Glomerular endothelial cell (primary cell): ENCODE data around the gene LRRC53. TPM values are rescaled to one million over a fixed set of nuclear protein-coding genes. Genes with fewer than 3 reads are reported as not detected.

Experiments
- DNase-seq: peaks from one replicate; pipeline ENCODE4 v3.0.0-alpha.2; 2011; ENCODE audit warnings: low read depth, low spot score; ENCODE audit errors: extremely low read depth
- total RNA-seq: library from RNA; depleted of rRNA; stranded (reverse); fragments of >200 nt; gene quantifications from 2 replicates; pipeline ENCODE4 v1.2.3, GENCODE V29; 2015

The LRRC53 gene, protein sequence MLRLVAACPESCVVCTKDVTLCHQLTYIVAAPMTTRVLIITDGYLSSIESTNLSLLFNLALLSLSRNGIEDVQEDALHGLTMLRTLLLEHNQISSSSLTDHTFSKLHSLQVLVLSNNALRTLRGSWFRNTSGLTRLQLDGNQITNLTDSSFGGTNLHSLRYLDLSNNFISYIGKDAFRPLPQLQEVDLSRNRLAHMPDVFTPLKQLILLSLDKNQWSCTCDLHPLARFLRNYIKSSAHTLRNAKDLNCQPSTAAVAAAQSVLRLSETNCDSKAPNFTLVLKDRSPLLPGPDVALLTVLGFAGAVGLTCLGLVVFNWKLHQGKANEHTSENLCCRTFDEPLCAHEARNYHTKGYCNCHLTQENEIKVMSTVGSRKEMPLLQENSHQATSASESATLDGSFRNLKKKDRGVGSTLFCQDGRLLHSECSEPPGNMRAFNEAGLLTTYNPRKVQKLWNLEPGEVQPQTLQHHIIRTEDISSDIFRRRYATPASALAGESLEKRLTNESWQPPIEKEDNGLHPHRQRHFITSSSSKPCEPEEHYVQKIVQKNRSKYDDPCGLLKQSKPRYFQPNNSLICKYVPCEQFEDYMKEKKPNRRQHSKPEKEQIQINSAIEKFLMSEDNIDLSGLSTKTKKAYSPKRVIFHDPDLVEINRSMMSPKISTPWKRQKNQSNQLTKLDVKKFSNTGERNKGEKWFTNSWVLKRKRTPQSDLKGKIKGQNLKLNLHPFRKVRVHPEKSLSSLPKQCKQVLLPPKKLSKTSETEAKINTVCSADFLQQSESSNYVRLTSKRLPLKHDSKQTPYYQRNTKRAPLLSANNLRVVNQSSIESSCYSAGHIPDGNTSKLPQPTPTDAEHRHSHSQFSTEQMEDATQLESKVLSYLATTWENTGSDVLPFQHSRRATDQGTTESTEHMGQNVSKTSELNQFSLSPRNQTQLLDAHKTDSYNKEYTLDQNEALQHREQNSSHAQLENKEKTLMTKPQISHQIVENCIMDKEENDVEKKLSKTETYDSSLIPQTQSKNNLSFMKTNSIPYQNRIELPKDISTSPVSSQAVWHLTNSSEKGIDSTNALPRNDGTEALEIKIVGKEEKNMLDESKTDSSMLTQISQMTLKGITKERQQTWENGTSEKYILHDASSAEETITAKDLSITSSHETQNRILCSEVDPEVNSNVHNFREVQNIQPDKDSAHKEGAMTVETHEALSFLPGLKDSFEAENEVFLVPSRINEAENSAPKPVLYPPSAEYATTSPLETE
- total RNA-seq: not detected in 2 replicates

DNA sequence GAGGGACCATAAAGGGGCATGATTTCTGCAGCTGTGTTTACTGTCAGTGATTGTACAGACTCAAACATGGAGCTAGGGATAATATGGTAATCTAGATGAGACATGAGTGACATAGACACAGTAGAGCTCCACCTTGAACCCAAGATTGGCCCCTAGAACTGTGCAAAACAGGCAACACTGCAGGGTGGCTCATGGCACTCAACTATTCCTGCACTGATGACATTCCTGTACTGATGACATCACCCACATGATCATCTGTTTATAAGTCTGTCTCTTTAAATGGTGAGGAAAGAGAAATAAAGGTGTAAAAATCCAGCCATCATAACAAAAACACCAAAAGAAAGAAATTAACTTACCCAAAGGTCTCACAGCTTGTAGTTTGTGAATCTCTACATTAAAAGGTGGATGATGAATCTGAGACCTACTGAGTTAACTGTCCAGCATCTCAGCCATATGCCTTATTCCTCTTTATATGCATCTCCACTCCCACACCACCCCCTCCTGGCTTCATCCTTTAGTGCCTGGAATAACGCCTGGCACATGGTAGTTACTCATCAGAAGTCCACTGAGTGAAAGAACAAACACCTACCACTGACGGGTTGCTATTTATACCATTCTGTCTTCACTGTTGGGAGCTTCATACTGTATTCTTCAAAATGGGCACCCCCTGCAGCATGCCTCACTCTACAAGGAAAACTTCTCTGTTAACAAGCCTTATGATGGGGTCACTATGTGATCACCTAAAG is at the start of gene LRRC53:
LRRC53 (minus strand) TSS at position 442 of the 746 bp plus-strand sequence. CDS start 29,262 bp downstream, outside the sequence.
- no peak for DNase-seq

DNA sequence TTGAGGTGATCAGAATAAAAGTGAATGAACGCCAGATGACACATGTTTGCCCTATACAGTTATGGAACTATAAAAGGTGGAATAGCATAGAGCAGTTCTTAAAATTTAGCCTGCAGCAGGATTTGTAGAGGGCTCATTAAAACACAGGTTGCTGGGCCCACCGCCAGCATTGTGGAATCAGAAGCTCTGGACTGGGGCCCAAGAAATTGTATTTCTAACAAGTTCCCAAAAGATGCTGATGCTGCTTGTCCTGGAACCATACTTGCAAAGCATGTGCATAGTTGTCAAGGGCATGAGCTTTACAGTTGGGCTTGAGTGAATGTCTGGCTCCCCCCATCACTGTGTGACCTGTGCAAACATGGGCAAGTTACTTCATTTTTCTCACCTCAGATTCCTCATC is 37.5 kb upstream of the LRRC53 start:
- no peak for DNase-seq

DNA sequence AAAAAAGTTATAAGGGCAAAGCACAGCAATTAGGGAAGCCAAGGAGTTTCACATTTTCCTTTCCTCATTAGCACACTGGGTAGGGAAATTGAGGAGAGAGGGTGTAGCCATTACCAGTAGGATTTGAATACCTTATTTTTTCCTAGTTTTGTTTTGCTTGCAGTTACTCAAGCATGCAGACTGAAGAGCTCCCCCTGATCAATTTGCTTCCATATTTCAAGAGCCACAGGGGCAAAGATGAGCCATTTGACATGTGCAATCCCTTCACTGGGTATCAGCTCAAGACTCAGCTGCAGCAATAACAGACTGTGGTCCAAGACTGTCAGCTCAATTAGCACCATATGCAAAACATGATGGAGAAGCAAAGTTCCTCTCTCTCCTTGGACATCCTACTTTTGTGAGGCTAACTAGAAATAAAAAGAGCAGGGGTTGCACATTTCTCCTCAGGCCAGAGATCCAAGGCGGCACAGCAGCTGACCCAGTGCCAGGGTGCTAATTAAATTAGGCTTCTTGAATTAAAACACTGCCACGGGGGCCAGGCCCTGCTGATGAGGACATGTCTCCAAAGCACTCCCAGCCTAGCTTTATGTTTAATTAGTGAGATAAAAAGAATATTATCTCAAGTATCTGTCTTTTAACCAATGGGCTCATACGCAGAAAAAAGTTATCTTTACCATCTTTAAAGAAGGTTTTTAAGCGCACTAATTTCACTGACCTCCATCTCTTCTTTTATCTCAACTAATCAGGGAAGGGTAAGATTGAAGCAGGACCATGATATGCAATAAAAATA is 36.7 kb upstream of the LRRC53 start:
- no peak for DNase-seq

DNA sequence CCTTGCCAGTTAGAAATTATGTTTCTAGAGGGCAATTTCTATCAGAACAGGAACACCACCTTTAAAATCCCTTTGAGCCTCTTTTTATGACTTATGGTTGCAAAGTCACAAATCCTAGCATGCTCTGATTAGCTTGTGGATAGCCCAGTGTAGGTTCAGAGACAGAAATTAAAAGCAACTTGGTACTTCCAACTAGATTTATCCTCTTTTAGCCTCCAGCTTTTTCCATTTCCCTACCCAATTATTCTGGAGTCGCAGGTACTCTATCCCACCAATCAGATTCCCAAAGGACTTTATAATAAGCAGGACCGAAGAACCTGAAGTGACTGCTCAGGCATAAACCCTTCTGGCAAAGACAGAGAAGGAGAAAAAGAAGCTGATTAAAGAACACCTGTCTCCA is 33.4 kb upstream of the LRRC53 start:
- DNase-seq: no peak

DNA sequence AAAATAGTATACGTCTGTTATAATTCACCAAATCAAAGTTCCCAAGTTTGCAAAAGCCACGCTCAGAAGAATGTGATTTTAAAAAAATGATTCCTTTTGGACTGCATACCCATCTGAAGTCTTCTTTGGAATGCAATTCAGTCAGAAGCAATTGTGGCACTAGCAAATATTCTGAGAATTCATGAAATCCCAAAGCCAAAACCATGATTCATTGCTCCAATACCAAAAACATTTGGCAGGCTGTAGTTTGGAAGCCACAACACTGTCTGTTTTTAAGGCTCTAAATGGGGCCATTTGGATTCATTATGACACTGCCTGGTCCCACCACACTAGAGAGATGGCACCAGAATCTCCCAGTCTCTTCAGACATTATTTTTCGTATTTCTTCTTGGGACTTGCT is 21.8 kb upstream of the LRRC53 start:
- DNase-seq: no peak

DNA sequence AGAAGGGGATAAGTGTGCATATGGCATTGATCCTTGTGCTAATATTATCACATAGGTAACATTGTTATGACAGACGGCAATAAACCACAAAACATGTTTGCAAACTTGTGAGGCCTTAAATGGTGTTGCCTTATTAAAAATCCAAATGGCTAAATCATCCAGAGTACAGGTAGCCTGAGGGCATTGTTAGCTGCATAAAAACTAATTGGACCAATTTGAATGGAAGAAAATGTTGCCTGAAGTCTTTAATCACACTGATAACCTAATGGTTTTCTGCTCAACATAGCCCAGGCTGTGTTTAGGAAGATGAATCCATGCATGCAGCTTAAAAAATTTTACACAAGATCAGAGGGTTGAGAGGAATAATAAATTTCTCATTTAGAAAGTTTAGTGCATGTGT is 19.4 kb upstream of the LRRC53 start:
- DNase-seq: no peak

DNA sequence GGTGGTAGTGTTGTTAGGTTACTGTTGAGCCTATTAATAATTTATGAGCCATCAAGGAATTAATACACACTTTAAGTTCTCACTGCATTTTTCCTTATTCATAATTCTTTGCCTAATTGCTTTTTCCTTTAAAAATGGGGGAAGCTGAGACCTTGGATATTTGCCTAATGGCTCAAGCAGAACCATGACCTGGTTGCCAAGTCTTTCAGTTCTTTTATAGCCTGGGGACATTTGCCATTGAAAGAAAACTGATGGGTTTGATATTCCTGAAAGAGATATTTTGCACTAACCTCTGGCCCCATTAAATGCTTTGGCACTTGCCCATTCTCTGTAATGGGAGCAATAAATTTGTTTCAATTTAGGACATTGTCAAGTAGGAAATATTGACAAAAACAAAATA is 18.5 kb upstream of the LRRC53 start:
- DNase-seq: no peak

DNA sequence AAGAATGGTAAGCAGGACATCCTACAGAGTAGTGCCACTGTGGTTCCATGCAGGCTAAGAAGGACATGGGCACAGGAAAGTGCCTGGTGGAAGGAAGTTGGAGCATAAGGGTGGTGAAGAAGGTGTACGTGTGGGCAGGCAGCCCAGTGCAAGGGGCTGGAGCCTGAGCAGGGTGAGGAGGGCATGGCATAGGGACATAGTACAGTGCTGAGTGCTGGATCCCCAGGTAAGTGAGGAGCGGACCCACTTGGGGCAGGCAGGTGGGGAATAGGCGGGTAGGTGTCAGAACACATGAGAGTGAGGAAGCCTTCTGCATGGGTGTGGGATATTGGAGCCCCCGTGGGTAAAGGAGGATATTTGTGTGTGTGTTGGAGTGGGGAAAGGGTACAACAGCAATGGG is 15.7 kb upstream of the LRRC53 start:
- no peak for DNase-seq

DNA sequence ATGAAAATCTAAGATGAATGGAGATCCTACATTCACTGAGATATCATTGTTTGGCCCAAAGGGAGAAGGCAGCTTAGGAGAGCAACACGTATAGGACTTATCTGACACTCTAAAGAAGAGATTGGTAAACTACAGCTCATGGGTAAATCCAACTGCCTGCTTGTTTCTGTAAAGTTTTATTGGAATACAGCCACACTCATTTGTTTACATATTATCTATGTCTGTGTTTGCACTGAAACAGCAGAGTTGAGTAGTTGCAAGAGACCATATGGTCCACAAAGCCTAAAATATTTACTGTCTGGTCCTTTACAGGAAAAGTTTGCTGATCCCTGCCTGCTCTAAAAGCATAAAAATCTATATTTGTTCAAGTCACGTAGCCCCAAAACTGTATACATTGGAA is 14.3 kb upstream of the LRRC53 start:
- no peak for DNase-seq

DNA sequence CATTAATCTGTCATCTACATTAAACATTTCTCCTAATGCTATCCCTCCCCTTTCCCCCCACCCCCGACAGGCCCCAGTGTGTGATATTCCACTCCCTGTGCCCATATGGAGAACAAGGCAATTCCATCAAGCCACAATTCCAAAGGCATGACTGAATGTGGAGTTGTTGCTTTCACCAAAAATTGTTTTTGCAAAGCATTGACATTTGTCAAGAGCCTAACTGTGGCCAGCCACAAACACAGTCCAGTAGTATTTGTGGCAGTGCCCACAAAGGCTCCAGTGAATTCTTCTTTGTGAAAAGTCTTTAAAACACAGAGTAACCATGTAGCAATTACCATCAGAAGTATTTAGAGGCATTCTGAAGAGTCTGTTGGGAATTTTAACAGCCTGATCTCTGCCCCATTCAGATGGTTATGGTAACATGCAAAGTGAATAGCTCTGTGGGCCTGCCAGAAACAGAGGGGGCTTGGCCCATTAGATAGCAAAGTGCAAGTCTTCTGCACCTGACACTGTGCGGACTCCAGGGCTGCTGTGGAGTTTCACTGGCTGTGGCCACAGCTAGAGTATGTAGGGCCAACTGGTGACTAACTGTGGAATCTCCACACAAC is 11.6 kb upstream of the LRRC53 start:
- DNase-seq: no peak

DNA sequence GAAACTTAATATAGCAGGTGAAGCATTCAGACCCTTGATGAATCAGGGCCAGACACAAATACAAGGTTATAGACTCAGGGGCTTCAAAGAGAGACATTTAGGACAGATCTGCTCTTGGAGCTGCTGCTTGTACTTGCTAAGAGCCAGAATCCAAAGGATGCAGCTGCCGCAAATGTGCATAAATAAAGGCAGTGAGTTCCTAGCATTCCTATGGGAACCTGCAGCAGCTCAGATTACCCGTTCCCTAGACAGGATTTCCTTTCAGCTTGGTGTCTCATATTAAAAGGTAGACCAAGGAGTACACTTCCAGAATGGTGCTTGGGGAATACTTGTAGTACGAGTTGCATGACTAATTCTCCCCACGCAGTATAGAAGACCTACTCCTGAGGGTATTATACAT is 9.7 kb upstream of the LRRC53 start:
- no peak for DNase-seq

DNA sequence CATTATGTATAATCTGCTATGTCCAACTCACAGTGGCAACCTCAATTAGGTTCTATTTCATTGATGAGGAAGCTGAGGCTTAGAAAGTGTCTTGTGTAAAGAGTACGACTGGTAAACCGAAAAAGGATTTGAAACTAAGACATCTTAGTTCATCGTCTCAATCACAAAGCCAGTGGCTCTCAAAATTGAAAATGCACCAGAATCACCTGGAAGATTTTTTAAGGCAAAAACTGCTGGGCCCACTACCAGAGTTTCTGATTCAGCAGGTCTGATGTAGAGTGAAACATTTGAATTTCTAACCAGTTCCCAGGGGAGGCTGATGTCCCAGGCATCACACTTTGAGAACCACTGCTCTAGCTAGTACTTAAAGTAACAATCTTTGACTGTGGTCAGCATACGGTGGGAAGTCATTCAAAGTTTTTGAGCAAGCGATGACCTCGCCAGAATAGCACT is 5.2 kb upstream of the LRRC53 start:
- DNase-seq: no peak

DNA sequence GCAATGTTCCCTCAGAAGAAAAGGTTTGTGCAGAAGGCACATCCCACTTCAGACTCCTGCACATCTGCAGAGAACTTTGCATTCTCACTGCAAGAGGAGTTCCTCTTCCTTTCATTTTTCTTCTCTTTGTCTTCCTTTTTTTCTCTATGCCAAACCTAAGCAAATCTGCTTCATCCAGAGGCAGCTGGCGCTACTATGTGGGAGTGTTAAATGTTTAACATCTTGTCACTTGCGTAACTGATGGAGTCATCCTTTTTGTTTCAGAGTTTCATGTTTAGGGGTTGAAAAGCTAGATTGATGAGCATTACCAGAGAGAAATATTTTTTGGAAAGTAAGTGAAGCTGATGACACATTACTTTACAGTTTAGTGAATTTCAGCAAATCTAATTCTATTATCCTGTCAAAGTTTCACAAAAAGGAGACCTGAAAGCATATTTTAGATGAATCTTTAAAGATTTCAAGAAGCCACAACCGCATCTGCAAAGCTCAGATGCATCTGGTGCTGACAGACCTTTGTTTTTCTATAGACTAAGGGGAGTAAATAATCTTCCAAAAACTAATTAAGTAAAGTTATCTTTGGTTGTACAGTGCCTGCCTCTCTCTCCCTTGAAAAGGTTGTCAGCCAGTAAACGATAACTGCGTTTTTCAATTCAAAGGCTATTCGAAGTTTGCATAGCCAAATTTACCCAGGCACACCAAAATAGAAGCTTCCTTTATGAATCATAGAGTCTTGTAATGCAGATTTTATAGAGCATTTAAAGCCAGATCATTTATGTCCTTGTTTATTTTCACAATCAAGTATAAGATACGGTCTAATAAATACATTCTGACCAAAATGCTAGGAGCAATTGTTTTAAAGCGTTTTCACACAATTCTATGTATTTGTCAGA is 1.2 kb upstream of the LRRC53 start:
- no peak for DNase-seq

DNA sequence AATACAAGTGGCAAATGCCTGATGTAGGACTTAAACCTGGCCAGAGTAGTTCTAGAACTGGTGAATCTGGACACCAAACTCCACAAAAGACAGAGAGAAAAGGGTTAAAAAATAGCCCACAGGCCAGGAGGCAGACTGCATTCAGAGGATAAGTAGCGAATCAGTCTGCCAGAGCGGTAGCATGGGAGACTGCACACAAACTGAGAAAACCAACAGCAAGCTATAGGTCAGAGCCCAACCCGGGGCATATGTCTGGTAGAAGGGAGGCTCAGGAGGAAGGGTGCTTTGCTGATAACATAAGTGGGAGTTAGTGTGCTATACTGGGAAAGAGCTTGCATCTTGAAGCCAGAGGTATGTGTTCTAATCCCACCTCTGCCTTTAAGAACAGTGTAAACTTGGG is 4.0 kb downstream of the LRRC53 start:
- no peak for DNase-seq

DNA sequence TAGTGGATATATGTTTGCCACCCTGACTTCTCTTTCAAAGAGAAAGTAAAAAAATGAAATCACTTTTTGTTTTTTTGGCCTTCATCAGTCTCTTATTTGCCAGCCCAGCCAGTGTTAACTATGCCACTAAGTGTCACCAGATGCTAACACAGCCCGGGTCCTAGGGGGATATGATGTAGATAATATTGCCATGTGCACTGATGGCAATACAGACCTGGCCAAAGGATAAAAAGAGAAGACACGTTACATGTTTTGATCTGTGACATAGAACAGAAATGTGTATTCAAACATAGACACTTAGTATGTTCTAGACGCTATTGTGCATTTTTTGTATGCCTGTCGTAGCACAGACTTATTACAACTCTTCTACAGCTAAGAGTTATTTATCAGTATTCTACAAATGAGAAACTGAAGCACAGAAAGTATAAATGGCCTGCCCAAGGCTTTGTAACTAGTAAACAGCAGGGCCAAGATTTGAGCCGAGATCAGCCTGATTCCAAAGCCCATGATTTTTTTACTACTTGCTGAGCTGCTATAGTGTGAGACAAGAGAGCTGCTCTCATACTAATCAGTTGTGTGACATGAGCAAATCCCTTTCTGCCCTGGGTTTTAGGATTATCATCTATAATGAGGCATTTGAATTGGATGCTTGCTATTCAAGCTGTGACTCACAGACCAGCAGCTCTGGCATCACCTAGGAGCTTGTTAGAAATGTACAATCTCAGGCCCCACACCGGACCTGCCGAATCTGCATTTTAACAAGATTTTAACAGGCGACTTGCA is 6.3 kb downstream of the LRRC53 start:
- DNase-seq: no peak

DNA sequence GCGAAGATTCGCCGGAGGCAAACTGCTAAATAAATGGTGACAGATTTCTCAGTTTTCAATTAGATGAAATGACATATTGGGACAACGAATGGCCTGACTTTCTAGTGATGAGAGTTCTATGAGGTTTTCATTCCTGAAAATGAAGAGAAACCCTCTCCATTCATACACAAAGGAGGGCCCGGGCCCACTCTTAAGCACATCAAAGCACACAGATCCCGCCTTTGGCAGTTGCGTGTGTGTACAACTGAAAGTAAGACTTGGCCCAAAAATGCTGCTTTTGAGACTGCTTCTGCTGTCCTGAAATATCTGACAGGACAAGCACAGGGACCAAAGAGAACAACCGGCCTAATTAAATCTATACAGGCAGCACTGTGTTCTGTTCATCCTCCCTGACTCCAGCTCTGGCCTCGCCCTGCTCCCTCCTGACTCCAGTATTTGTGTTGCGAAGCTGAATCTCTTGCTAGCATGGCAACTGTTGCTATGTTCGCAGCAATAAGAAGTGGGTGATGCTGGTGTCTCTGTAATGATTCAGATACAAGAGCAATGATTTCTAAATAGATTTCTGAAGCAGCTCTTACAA is 7.4 kb downstream of the LRRC53 start:
- DNase-seq: no peak
